Stimulated activated CD4-positive, alpha-beta T cell treated with anti-CD3 and anti-CD28 coated beads, Interleukin-15, amount 100 ng/mL, for 24 hours (primary cell): Measurements from ENCODE around the gene OMP.

Experiments used
- DNase-seq: peaks from one replicate; pipeline ENCODE4 v3.0.0-alpha.2; 2020

OMP gene

DNA sequence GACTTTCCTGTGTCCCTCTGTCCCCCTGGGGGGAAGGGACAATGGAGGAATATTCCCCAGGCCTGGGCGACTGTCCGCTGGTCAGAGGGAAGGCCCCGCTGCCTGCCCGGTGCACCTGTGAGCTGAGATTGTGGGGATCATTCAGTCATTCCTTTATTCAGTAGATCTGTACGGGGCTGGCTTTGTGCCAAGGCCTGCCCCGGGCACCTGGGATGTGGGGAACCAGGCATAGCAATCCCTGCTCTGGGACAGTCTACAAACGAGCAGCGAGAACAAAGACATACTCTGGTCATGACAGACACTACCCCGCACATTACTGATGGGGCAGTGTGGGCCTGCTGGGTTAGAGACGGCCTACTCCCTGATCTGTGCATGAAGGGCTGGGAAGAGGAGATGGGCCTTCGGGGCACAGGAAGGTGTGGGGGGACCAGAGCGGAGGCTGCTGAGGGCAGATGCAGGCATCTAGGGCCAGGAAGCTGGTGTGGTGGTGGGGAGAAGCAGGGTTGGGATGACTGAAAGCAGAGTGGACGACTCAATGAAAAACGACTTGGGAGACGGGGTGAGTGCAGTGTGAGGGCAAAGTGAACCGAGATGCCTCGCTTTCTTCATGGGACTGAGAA lies 23.6 kb downstream of the OMP start:
- no peak for DNase-seq

- DNase-seq: no peak
Observed at GRCh38 chr11:77126861-77127234, 24.2 kb downstream of the OMP start.

- peak; percentile 67 for DNase-seq
Observed at GRCh38 chr11:77127235-77127911, 24.7 kb downstream of the OMP start.

GRCh38 chr11:77127920-77128691 lies 25.5 kb downstream of the OMP start, which contains the start of gene MYO7A:
Gene MYO7A (plus strand): TSS chr11:77128246. CDS start chr11:77130635, 2,389 bp downstream.
- no peak for DNase-seq

DNA sequence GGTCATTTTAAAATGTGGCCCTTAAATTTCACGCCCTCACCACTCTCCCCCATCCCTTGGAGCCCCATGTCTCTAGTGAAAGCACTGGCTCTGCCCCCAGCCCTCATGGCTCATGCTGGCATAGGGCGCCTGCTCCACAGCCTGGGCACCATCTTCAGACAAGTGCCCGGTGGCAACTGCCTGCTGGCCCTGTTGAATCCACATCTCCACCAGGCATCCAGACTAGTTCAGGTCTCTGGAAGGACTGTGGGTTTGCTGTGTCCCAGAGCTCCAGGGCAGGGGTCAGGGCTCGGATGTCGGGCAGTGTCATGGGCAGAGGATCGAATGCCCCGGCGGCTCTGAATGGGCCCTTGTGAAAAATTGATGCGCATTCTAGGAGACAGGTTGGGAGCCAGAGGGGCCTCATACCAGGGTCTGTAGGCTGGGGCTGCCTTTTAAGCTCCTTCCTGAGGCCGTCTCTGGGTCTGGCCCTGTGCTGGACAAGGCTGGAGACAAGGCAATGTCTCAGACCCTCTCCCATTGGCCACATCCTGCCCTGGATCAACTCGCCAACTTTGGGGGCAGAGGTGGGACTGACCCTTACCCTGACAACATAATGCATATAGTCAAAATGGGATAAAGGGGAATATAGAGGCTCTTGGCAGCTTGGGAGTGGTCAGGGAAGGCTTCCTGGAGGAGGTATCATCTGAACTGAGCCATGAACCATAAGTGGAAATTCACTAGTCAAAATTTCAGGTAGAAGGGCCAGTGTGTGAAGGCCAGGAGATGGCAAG lies 26.6 kb downstream of the OMP start:
- DNase-seq: no peak

- DNase-seq: no peak
Observed at GRCh38 chr11:77129842-77130756, 27.5 kb downstream of the OMP start.

- DNase-seq: no peak
Observed at GRCh38 chr11:77130763-77131513, 28.3 kb downstream of the OMP start.

DNA sequence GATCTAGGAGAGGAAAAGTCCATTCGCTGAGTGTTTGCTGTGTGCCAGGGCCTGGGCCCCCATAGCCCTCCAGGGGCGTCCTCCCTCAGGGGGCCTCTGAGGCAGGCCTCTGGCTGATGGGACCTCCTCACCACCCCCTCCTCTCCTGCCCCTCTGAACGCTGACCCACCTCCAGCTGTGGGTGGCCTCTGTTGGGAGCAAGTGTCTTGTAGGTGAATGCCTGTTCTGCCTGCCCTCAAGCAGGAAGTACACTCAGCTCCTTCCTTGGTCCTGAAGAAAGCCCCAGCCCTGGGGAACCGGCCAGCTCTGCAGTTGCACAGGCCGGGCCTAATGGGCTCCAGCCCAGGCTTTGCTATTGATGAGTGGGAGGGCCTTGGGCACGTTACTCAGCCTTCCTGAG lies 28.9 kb downstream of the OMP start:
- DNase-seq: no peak

- no peak for DNase-seq
Observed at GRCh38 chr11:77135069-77135468, 32.4 kb downstream of the OMP start.

DNA sequence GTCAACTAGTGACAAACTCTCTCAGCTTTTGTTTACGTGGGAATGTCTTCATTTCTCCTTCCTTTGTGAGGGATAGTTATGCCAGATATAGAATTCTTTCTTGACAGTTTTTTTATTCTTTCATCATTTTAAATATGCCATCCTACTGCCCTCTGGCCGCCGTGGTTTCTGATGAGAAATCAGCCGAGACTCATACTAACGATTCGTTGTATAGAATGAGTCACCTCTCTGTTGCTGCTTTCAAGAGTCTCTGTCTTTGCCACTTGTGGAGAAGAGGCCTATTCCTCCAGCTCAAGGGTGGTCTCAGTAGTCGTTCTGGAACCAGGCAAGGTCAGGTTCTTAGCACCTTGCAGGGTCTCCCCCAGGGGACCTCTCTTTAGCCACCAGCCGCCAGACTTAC lies 33.4 kb downstream of the OMP start:
- no peak for DNase-seq

GRCh38 chr11:77136784-77137420 lies 34.3 kb downstream of the OMP start:
- no peak for DNase-seq

DNA sequence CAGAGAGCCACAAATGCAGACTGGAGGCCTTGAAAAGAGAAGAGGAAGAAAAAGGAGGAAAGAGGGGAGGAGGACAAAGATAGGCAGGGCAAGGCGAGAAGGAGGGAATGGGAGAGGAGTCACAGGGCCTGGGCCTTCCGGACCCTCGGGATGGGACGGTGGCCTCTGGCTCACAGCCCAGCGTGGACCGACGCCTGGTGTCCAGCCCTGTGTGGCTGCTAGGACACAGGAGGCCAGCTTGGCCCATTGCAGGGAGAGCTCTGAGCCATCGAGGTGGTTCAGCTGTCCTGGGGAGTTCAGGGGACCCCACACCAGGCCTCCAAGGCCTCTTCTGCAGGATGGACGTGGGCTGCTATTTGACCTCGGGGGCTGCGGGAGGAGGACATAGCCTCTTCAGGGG lies 34.8 kb downstream of the OMP start:
- DNase-seq: no peak

DNA sequence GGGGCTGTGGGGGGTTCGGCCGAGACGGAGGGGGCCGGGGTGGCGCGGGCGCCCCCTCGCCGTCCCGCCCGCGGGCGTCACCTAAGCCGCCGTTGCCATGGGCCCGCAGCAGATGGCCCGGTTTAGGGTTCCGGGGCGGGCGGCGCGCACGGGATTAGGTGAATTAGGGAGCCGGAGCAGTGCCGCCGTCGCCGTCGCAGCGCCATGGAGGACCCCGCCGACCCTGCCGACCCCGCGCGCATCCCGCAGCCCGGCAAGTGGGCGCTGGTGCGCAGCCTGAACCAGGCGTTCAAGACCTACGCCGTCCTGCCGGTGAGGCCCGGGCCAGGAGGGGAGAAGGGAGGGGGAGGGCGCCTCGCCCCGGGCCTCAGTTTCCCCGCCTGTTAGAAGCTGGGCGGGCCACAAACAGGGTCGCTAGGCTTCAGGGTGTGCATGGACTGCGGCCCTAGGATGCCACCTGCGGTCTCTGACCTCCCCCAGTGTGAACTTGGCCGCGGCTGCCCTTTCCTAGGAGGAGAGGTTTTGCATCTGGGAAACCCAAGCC lies 35.5 kb downstream of the OMP start:
- DNase-seq: no peak

DNA sequence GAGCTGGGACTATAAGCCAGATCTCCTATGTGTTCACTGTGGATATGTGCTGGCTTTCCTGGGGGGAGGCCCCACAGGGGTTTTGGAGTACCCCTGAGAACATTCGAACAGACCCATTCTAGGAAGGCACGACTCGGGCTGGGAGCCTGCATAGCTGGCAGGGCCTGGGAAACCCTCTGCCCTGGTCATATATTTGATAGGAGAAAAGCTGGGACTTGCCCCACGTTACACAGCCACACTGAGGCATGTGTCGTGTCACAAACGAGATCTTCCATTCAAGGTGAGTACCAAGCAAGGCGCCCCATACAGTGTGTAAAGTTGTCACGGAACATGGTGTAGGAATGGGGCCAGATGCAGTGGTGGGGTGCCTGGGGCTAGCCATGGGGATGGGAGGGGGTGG lies 36.6 kb downstream of the OMP start:
- DNase-seq: no peak

- DNase-seq: no peak
Observed at GRCh38 chr11:77140231-77140851, 37.7 kb downstream of the OMP start.

DNA sequence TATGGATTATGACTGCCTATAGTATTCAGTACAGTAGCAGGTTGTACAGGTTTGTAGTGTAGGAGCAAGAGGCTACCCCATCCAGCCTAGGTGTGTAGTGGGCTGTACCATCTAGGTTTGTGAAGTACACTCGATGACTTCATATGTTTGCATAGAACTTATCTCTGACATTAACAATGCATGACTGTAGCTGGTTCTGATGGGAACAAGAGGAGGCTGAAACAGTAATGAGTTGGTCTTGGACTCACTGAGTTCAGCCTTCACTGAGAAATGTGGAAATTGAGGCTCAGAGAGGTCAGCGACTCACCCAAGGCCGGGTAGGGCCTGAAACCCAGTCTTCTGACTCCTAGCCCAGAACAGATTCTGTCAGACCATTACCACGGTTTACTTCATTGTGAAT lies 38.4 kb downstream of the OMP start:
- DNase-seq: no peak

GRCh38 chr11:77141475-77141874 lies 38.8 kb downstream of the OMP start:
- DNase-seq: no peak

- DNase-seq: no peak
Observed at GRCh38 chr11:77142091-77142975, 39.7 kb downstream of the OMP start.

DNA sequence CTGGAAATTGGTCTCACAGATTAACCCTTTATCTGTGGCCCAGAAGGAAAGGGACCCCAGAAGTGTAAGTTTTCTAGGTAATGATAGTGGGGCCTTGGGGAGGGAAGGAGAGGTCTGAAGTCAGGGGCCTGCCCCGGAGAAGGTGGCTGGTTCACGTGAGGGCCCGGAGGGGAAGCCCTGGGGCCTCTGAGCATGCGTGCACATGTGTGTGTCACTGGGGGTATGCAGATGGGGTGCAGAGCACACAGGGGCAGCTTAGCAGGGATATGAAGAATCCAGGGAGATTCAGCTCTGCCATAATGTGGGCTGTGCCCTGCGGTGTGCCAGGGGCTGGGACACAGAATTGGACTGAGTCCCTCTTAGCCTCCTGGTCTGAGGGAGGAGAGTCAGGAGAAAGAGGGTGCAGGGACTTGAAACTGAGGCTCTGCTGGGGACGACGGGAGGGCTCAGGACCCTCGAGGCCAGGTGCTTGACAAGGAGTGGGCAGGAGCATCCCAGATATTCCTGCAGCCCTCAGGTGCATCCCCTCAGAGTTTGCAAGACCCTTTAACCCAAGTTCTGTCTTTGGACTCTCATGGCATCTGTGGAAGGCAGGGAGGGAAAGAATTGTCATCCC lies 40.9 kb downstream of the OMP start:
- no peak for DNase-seq
